Measurements from ENCODE around the gene SNX21.

GRCh38 chr20:45835329-45835765 lies 1.7 kb downstream of the SNX21 start:
- TF ChIP-seq EZH2 (IDR thresholded peaks at IDR 0.05; ENCODE audit: insufficient read depth, poor library complexity, severe bottlenecking) (no peak), EZH2phosphoT487 (IDR thresholded peaks at IDR 0.05; ENCODE audit: insufficient read depth, low read depth) (no peak)

Measured in GM23248 (cell line).